ENCODE measurements around the gene CAPN5. TPM values are rescaled to one million over a fixed set of nuclear protein-coding genes. Genes with fewer than 3 reads are reported as not detected.

CAPN5 gene
- total and polyA plus RNA-seq, 7 donors: 0.59 to 1.8 (median 0.88) TPM

- Histone ChIP-seq H3K9me3 (no peaks in the 10 kb centered on the region), H3K36me3 (ENCODE audit: insufficient read depth in 1 of 2, low read depth in 1 of 2) (no peaks in the 10 kb centered on the region), H3K4me1 (peaks cover 4% of the 10 kb centered on the region), H3K27ac (no peak overlapping the region), H3K4me3 (no peak overlapping the region), H3K27me3 (ENCODE audit: insufficient read depth in 3 of 3, low read length in 2 of 3) (peaks cover 0 to 25% (median 0%) of the 10 kb centered on the region in 3 donors)
- 88 to 91% (median 91%) methylated on average over 3 of the region's 3 CpGs for WGBS, 3 donors
- intact Hi-C loops (cut with DNase I): loop anchor here in 1 of 2 donors (10.0 kb wide), 1 partner anchor 107 kb away; no protein-coding TSS in a partner anchor
- DNase-seq (no peak), ATAC-seq (no peak)
- TF ChIP-seq, protein P1, sequence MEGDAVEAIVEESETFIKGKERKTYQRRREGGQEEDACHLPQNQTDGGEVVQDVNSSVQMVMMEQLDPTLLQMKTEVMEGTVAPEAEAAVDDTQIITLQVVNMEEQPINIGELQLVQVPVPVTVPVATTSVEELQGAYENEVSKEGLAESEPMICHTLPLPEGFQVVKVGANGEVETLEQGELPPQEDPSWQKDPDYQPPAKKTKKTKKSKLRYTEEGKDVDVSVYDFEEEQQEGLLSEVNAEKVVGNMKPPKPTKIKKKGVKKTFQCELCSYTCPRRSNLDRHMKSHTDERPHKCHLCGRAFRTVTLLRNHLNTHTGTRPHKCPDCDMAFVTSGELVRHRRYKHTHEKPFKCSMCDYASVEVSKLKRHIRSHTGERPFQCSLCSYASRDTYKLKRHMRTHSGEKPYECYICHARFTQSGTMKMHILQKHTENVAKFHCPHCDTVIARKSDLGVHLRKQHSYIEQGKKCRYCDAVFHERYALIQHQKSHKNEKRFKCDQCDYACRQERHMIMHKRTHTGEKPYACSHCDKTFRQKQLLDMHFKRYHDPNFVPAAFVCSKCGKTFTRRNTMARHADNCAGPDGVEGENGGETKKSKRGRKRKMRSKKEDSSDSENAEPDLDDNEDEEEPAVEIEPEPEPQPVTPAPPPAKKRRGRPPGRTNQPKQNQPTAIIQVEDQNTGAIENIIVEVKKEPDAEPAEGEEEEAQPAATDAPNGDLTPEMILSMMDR (IDR thresholded peaks at IDR 0.05): no peak
These were observed 35.2 kb upstream of the CAPN5 start for GRCh38 chr11:77031599-77031998.

- Histone ChIP-seq H3K27ac (no peak overlapping the region), H3K27me3 (ENCODE audit: insufficient read depth in 3 of 3, low read length in 2 of 3) (peaks cover 0 to 50% (median 7%) of the 10 kb centered on the region in 3 donors), H3K36me3 (ENCODE audit: insufficient read depth in 1 of 2, low read depth in 1 of 2) (no peaks in the 10 kb centered on the region), H3K4me3 (no peak overlapping the region), H3K9me3 (no peaks in the 10 kb centered on the region), H3K4me1 (peaks cover 4% of the 10 kb centered on the region)
- TF ChIP-seq, protein P1 (IDR thresholded peaks at IDR 0.05): no peak
- ATAC-seq (no peak), DNase-seq (no peak)
- intact Hi-C loops (cut with DNase I): loop anchor here in 1 of 2 donors (10.0 kb wide), 1 partner anchor 110 kb away; no protein-coding TSS in a partner anchor
- WGBS, 3 donors: 64 to 75% (median 68%) methylated on average over 2 of the region's 2 CpGs
These were observed 31.7 kb upstream of the CAPN5 start for GRCh38 chr11:77035039-77035438.

DNA sequence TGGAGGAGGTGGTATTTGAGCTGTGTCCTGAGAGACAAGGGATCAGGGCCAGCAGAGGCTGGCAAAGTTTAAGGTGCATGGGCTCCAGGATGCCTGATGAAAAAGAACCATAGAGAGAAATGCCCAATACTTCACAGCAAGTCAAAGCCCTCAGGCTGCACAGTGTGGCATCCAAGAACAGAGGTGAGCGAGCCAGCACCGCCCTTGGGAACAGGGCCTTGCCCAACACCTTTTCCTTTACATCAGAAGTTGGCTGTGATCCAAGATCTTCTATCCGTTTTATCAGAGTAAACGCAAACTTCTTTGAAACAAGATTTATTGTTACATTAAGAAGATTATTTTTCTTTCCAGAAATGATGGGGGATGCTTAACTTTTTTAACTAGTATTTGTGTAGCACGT lies 31.2 kb upstream of the CAPN5 start:
- Histone ChIP-seq H3K4me1 (peaks cover 10% of the 10 kb centered on the region), H3K9me3 (no peaks in the 10 kb centered on the region)
- WGBS, 3 donors: 56 to 65% (median 57%) methylated on average over 5 of the region's 5 CpGs

GRCh38 chr11:77036398-77036797 lies 30.4 kb upstream of the CAPN5 start:
- no peak overlapping the region for H3K27ac ChIP-seq
- DNase-seq (no peak), ATAC-seq (no peak)
- H3K36me3 ChIP-seq (ENCODE audit: insufficient read depth in 1 of 2, low read depth in 1 of 2): no peaks in the 10 kb centered on the region
- H3K27me3 ChIP-seq (ENCODE audit: insufficient read depth in 3 of 3, low read length in 2 of 3): peaks cover 0 to 51% (median 7%) of the 10 kb centered on the region in 3 donors
- H3K4me3 ChIP-seq: no peak overlapping the region
- TF ChIP-seq, protein P1 (IDR thresholded peaks at IDR 0.05): no peak
- H3K9me3 ChIP-seq: no peaks in the 10 kb centered on the region
- H3K4me1 ChIP-seq: peaks cover 10% of the 10 kb centered on the region
- intact Hi-C loops (cut with DNase I): loop anchor here in 1 of 2 donors (10.0 kb wide), 1 partner anchor 112 kb away; no protein-coding TSS in a partner anchor
- WGBS, 3 donors: 55 to 62% (median 58%) methylated on average over 5 of the region's 5 CpGs

More for the DNA sequence above, 31.2 kb upstream of the CAPN5 start:
- no peak overlapping the region for H3K4me3 ChIP-seq
- TF ChIP-seq, protein P1 (IDR thresholded peaks at IDR 0.05): no peak
- intact Hi-C loops (cut with DNase I): loop anchor here in 1 of 2 donors (10.0 kb wide), 1 partner anchor 111 kb away; no protein-coding TSS in a partner anchor
- no peaks in the 10 kb centered on the region for H3K36me3 ChIP-seq (ENCODE audit: insufficient read depth in 1 of 2, low read depth in 1 of 2)
- H3K27ac ChIP-seq: no peak overlapping the region
- ATAC-seq (no peak), DNase-seq (no peak)
- peaks cover 0 to 50% (median 7%) of the 10 kb centered on the region in 3 donors for H3K27me3 ChIP-seq (ENCODE audit: insufficient read depth in 3 of 3, low read length in 2 of 3)

- no peaks in the 10 kb centered on the region for H3K9me3 ChIP-seq
- intact Hi-C loops (cut with DNase I): loop anchor here in 1 of 2 donors (10.0 kb wide), 1 partner anchor 112 kb away; no protein-coding TSS in a partner anchor
- H3K4me3 ChIP-seq: no peak overlapping the region
- no peaks in the 10 kb centered on the region for H3K36me3 ChIP-seq (ENCODE audit: insufficient read depth in 1 of 2, low read depth in 1 of 2)
- peaks cover 0 to 55% (median 7%) of the 10 kb centered on the region in 3 donors for H3K27me3 ChIP-seq (ENCODE audit: insufficient read depth in 3 of 3, low read length in 2 of 3)
- DNase-seq (no peak), ATAC-seq (no peak)
- H3K4me1 ChIP-seq: peaks cover 10% of the 10 kb centered on the region
- no peak overlapping the region for H3K27ac ChIP-seq
- TF ChIP-seq, protein P1 (IDR thresholded peaks at IDR 0.05): no peak
- 69 to 82% (median 70%) methylated on average over 10 of the region's 10 CpGs for WGBS, 3 donors
These were observed 29.7 kb upstream of the CAPN5 start for GRCh38 chr11:77037057-77037456.
